Panc1 (cell line): ENCODE results near the gene PLD1.

ENCODE experiments used
- CTCF ChIP-seq: fragments of 450-650 bp; IDR thresholded peaks from 2 replicates; pipeline ENCODE4 v1.5.1; 2017; ENCODE audit warnings: mild to moderate bottlenecking
- REST ChIP-seq, 2 experiments: IDR thresholded peaks; 2 replicates each; pipeline ENCODE4 v1.6.1; 2011 to 2012; ENCODE audit warnings: low read depth in 2 of 2, control low read depth in 1 of 2, low read length in 1 of 2, mild to moderate bottlenecking in 1 of 2, moderate library complexity in 1 of 2; ENCODE audit not compliant: insufficient read depth in 1 of 2

- TF ChIP-seq CTCF (no peak), REST (IDR thresholded peaks at IDR 0.05; ENCODE audit: insufficient read depth in 1 of 2, low read depth in 2 of 2, low read length in 1 of 2) (no peak)
These were observed 210.3 kb downstream of the PLD1 start for GRCh38 chr3:171600030-171600429.
